ENCODE measurements around the gene ADCY1.

Gene ADCY1

DNA sequence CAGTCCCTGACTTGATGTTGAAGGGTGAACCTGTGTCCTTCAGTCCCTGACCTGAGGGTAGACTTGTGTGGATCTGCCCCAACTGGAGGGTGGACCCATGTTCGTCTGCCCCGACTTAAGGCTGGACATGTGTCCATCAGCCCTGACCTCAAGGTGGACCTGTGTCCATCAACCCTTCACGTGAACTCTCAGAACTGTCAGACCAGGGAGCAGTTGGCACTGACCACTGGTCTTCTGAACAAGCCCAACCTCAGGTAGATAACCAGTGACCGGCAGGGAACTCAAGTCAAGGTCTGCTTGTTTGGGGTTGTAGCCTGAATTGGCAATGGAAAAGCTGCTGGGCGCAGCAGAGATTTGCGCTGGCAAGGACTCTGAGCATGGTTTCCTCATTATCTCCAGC, 96.5 kb downstream of the ADCY1 start:
- H3K79me2 ChIP-seq (ENCODE audit: control insufficient read depth, insufficient read depth, low read length), result no peaks in the 10 kb centered on the region
- no peak overlapping the region for H3K4me2 ChIP-seq (ENCODE audit: low read length)
- H3K23ac ChIP-seq (ENCODE audit: low read length), result no peak overlapping the region
- H4K5ac ChIP-seq (ENCODE audit: low read length), result no peak overlapping the region
- H3K56ac ChIP-seq (ENCODE audit: low read length), result no peak overlapping the region
- H3K79me1 ChIP-seq (ENCODE audit: low read length), result no peaks in the 10 kb centered on the region
- H3K27me3 ChIP-seq (ENCODE audit: insufficient read depth, low read length, poor library complexity), result no peaks in the 10 kb centered on the region
- no peak overlapping the region for H3K4ac ChIP-seq (ENCODE audit: low read depth, low read length)
- H3K27ac ChIP-seq (ENCODE audit: low read depth, low read length), result no peak overlapping the region
- no peak overlapping the region for H2BK15ac ChIP-seq (replicated peaks; ENCODE audit: low read depth)
- no peak overlapping the region for H3K4me3 ChIP-seq (ENCODE audit: low read length)
- DNase-seq, result no peak
- WGBS (ENCODE audit: extremely low coverage, insufficient coverage, low lambda C conversion rate), result no CpG with 5 or more reads among the region's 6 CpGs
- H3K9ac ChIP-seq (ENCODE audit: low read length), result no peak overlapping the region
- H3K18ac ChIP-seq (ENCODE audit: low read length), result no peak overlapping the region
- no peak overlapping the region for H2BK5ac ChIP-seq (ENCODE audit: low read length)
- H2AK5ac ChIP-seq (ENCODE audit: low read length), result no peak overlapping the region
- no peak overlapping the region for H4K8ac ChIP-seq (ENCODE audit: low read depth, low read length)
- H2BK120ac ChIP-seq (ENCODE audit: low read depth, low read length), result no peak overlapping the region
- no peaks in the 10 kb centered on the region for H3K4me1 ChIP-seq (ENCODE audit: control insufficient read depth, low read depth, low read length)
- H3K36me3 ChIP-seq (ENCODE audit: control insufficient read depth, insufficient read depth, low read length), result no peaks in the 10 kb centered on the region

DNA sequence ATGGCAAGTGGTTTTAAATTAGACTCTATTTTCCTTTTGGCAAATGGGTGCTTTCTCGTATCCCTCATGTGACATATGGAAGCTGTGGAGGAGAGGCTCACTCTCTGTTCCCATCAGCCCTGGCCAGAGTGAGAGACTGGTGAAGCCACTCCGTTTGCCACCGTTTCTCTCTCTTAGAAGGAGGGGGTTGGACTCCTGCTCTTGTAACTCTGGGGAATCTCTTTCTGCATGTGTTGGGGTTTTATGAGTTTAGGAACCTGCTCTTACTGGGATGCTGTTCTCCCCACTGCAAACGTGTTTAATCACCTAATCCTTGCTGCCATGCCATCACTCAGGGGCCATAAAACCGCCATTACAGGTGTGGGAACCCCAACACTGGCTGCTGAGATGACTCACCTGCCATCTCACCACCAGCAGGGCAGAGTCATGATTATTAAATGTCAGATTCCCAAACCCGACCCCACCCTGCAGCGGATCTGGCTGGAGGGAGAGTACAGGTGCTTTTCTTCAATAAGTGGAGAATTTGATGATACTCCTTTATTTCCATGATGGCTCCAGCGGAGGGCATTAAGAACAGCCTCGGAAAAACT, 103.2 kb downstream of the ADCY1 start:
- Histone ChIP-seq H3K27ac (ENCODE audit: low read depth, low read length) (no peak overlapping the region), H3K18ac (ENCODE audit: low read length) (no peak overlapping the region), H3K79me1 (ENCODE audit: low read length) (no peaks in the 10 kb centered on the region), H3K4ac (ENCODE audit: low read depth, low read length) (no peak overlapping the region), H3K4me2 (ENCODE audit: low read length) (no peak overlapping the region), H3K56ac (ENCODE audit: low read length) (no peak overlapping the region), H3K36me3 (ENCODE audit: control insufficient read depth, insufficient read depth, low read length) (no peaks in the 10 kb centered on the region), H3K23ac (ENCODE audit: low read length) (no peak overlapping the region), H2BK15ac (replicated peaks; ENCODE audit: low read depth) (no peak overlapping the region), H4K8ac (ENCODE audit: low read depth, low read length) (no peak overlapping the region), H3K4me3 (ENCODE audit: low read length) (no peak overlapping the region), H3K79me2 (ENCODE audit: control insufficient read depth, insufficient read depth, low read length) (no peaks in the 10 kb centered on the region), H4K5ac (ENCODE audit: low read length) (no peak overlapping the region), H2AK5ac (ENCODE audit: low read length) (no peak overlapping the region), H3K4me1 (ENCODE audit: control insufficient read depth, low read depth, low read length) (no peaks in the 10 kb centered on the region), H3K27me3 (ENCODE audit: insufficient read depth, low read length, poor library complexity) (no peaks in the 10 kb centered on the region), H2BK5ac (ENCODE audit: low read length) (no peak overlapping the region), H2BK120ac (ENCODE audit: low read depth, low read length) (no peak overlapping the region), H3K9ac (ENCODE audit: low read length) (no peak overlapping the region)
- no CpG with 5 or more reads among the region's 9 CpGs for WGBS (ENCODE audit: extremely low coverage, insufficient coverage, low lambda C conversion rate)
- no peak for DNase-seq

DNA sequence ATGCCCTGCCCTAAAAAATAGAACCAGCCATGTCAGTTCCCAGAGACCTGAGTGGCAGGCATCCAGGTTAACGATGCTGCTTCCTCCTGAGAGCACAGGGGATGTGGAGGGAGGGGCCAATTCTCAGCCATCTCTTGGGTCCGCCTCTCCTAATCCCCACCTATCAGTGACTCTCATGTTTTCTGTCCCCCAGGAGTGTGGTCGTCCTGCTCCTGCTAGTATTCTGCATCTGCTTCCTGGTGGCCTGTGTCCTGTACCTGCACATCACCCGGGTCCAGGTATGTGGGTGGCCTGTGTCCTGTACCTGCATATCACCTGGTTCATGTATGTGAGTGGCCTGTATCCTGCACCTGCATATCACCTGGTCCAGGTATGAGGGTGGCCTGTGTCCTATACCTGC, 105.3 kb downstream of the ADCY1 start:
- H3K4me3 ChIP-seq (ENCODE audit: low read length), result no peak overlapping the region
- no peak overlapping the region for H3K4me2 ChIP-seq (ENCODE audit: low read length)
- no peak overlapping the region for H2BK120ac ChIP-seq (ENCODE audit: low read depth, low read length)
- no peak for DNase-seq
- no peak overlapping the region for H2BK5ac ChIP-seq (ENCODE audit: low read length)
- no peak overlapping the region for H2BK15ac ChIP-seq (replicated peaks; ENCODE audit: low read depth)
- no peaks in the 10 kb centered on the region for H3K79me2 ChIP-seq (ENCODE audit: control insufficient read depth, insufficient read depth, low read length)
- H3K4me1 ChIP-seq (ENCODE audit: control insufficient read depth, low read depth, low read length), result no peaks in the 10 kb centered on the region
- no peaks in the 10 kb centered on the region for H3K27me3 ChIP-seq (ENCODE audit: insufficient read depth, low read length, poor library complexity)
- H3K23ac ChIP-seq (ENCODE audit: low read length), result no peak overlapping the region
- H3K27ac ChIP-seq (ENCODE audit: low read depth, low read length), result no peak overlapping the region
- H3K56ac ChIP-seq (ENCODE audit: low read length), result no peak overlapping the region
- H3K9ac ChIP-seq (ENCODE audit: low read length), result no peak overlapping the region
- H4K5ac ChIP-seq (ENCODE audit: low read length), result no peak overlapping the region
- no CpG with 5 or more reads among the region's 4 CpGs for WGBS (ENCODE audit: extremely low coverage, insufficient coverage, low lambda C conversion rate)
- no peak overlapping the region for H3K18ac ChIP-seq (ENCODE audit: low read length)
- no peak overlapping the region for H4K8ac ChIP-seq (ENCODE audit: low read depth, low read length)
- no peak overlapping the region for H2AK5ac ChIP-seq (ENCODE audit: low read length)
- no peak overlapping the region for H3K4ac ChIP-seq (ENCODE audit: low read depth, low read length)
- no peaks in the 10 kb centered on the region for H3K36me3 ChIP-seq (ENCODE audit: control insufficient read depth, insufficient read depth, low read length)
- no peaks in the 10 kb centered on the region for H3K79me1 ChIP-seq (ENCODE audit: low read length)

DNA sequence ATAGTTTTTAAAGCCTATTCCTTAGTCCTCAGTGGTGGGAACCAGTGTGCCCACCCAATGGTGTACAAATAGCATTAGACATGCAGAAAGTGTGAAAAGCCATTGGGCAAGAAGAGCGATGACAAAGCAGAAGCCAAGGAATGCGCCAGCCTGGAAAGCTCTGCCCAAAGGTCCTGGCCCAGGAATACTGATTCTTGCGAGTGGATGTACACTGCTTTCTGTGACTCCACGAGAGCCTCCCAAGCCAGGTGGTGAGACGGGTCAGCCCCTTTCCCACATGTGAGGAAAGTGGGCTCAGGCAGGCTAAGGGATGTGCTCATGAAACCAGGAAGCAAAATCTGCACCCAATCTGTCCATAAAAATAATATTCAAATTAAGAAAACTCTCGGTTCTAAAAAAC, 106.6 kb downstream of the ADCY1 start:
- no peak overlapping the region for H3K56ac ChIP-seq (ENCODE audit: low read length)
- H2AK5ac ChIP-seq (ENCODE audit: low read length), result no peak overlapping the region
- no peak overlapping the region for H4K5ac ChIP-seq (ENCODE audit: low read length)
- no peak for DNase-seq
- no peaks in the 10 kb centered on the region for H3K79me1 ChIP-seq (ENCODE audit: low read length)
- no peak overlapping the region for H3K9ac ChIP-seq (ENCODE audit: low read length)
- no peak overlapping the region for H2BK120ac ChIP-seq (ENCODE audit: low read depth, low read length)
- no CpG with 5 or more reads among the region's 6 CpGs for WGBS (ENCODE audit: extremely low coverage, insufficient coverage, low lambda C conversion rate)
- no peaks in the 10 kb centered on the region for H3K27me3 ChIP-seq (ENCODE audit: insufficient read depth, low read length, poor library complexity)
- H3K4me1 ChIP-seq (ENCODE audit: control insufficient read depth, low read depth, low read length), result no peaks in the 10 kb centered on the region
- no peaks in the 10 kb centered on the region for H3K36me3 ChIP-seq (ENCODE audit: control insufficient read depth, insufficient read depth, low read length)
- no peak overlapping the region for H2BK5ac ChIP-seq (ENCODE audit: low read length)
- H3K27ac ChIP-seq (ENCODE audit: low read depth, low read length), result no peak overlapping the region
- H3K4me2 ChIP-seq (ENCODE audit: low read length), result no peak overlapping the region
- no peak overlapping the region for H2BK15ac ChIP-seq (replicated peaks; ENCODE audit: low read depth)
- H3K23ac ChIP-seq (ENCODE audit: low read length), result no peak overlapping the region
- no peak overlapping the region for H4K8ac ChIP-seq (ENCODE audit: low read depth, low read length)
- no peak overlapping the region for H3K4me3 ChIP-seq (ENCODE audit: low read length)
- no peak overlapping the region for H3K18ac ChIP-seq (ENCODE audit: low read length)
- H3K79me2 ChIP-seq (ENCODE audit: control insufficient read depth, insufficient read depth, low read length), result no peaks in the 10 kb centered on the region
- no peak overlapping the region for H3K4ac ChIP-seq (ENCODE audit: low read depth, low read length)

GRCh38 chr7:45681596-45682357, 107.6 kb downstream of the ADCY1 start:
- Histone ChIP-seq H4K5ac (ENCODE audit: low read length) (no peak overlapping the region), H3K36me3 (ENCODE audit: control insufficient read depth, insufficient read depth, low read length) (no peaks in the 10 kb centered on the region), H2BK5ac (ENCODE audit: low read length) (no peak overlapping the region), H3K4ac (ENCODE audit: low read depth, low read length) (no peak overlapping the region), H3K18ac (ENCODE audit: low read length) (no peak overlapping the region), H3K9ac (ENCODE audit: low read length) (no peak overlapping the region), H2BK15ac (replicated peaks; ENCODE audit: low read depth) (no peak overlapping the region), H2BK120ac (ENCODE audit: low read depth, low read length) (no peak overlapping the region), H3K4me1 (ENCODE audit: control insufficient read depth, low read depth, low read length) (no peaks in the 10 kb centered on the region), H2AK5ac (ENCODE audit: low read length) (no peak overlapping the region), H3K79me1 (ENCODE audit: low read length) (no peaks in the 10 kb centered on the region), H3K56ac (ENCODE audit: low read length) (no peak overlapping the region), H3K4me2 (ENCODE audit: low read length) (no peak overlapping the region), H3K79me2 (ENCODE audit: control insufficient read depth, insufficient read depth, low read length) (no peaks in the 10 kb centered on the region), H3K4me3 (ENCODE audit: low read length) (no peak overlapping the region), H3K27me3 (ENCODE audit: insufficient read depth, low read length, poor library complexity) (no peaks in the 10 kb centered on the region), H4K8ac (ENCODE audit: low read depth, low read length) (no peak overlapping the region), H3K27ac (ENCODE audit: low read depth, low read length) (no peak overlapping the region), H3K23ac (ENCODE audit: low read length) (no peak overlapping the region)
- WGBS (ENCODE audit: extremely low coverage, insufficient coverage, low lambda C conversion rate), result no CpG with 5 or more reads among the region's 13 CpGs
- DNase-seq, result no peak

- WGBS (ENCODE audit: extremely low coverage, insufficient coverage, low lambda C conversion rate), result no CpG with 5 or more reads among the region's 7 CpGs
- no peak overlapping the region for H4K8ac ChIP-seq (ENCODE audit: low read depth, low read length)
Observed at GRCh38 chr7:45682358-45682735, 108.2 kb downstream of the ADCY1 start.

More at GRCh38 chr7:45682358-45682735, 108.2 kb downstream of the ADCY1 start:
- Histone ChIP-seq H3K27ac (ENCODE audit: low read depth, low read length) (no peak overlapping the region), H3K79me1 (ENCODE audit: low read length) (no peaks in the 10 kb centered on the region), H3K4ac (ENCODE audit: low read depth, low read length) (no peak overlapping the region), H2BK120ac (ENCODE audit: low read depth, low read length) (no peak overlapping the region), H3K18ac (ENCODE audit: low read length) (no peak overlapping the region), H3K36me3 (ENCODE audit: control insufficient read depth, insufficient read depth, low read length) (no peaks in the 10 kb centered on the region), H3K27me3 (ENCODE audit: insufficient read depth, low read length, poor library complexity) (no peaks in the 10 kb centered on the region), H2AK5ac (ENCODE audit: low read length) (no peak overlapping the region), H3K56ac (ENCODE audit: low read length) (no peak overlapping the region), H3K4me3 (ENCODE audit: low read length) (no peak overlapping the region), H3K4me1 (ENCODE audit: control insufficient read depth, low read depth, low read length) (no peaks in the 10 kb centered on the region), H3K4me2 (ENCODE audit: low read length) (no peak overlapping the region), H4K5ac (ENCODE audit: low read length) (no peak overlapping the region), H3K79me2 (ENCODE audit: control insufficient read depth, insufficient read depth, low read length) (no peaks in the 10 kb centered on the region), H2BK15ac (replicated peaks; ENCODE audit: low read depth) (no peak overlapping the region), H2BK5ac (ENCODE audit: low read length) (no peak overlapping the region), H3K23ac (ENCODE audit: low read length) (no peak overlapping the region), H3K9ac (ENCODE audit: low read length) (no peak overlapping the region)
- DNase-seq, result no peak

Data from mesendoderm (in vitro differentiated cells).